ENCODE measurements around the gene PDCL3.

PDCL3 gene

GRCh38 chr2:100526868-100527267 lies 35.9 kb upstream of the PDCL3 start:
- no peak overlapping the region for H3K4me3 ChIP-seq (ENCODE audit: low read length)
- no peak for TF ChIP-seq CTCF (IDR thresholded peaks at IDR 0.05; ENCODE audit: insufficient read depth, low read depth, low read length, missing control alignments)
- no peak for DNase-seq (ENCODE audit: low read depth)

GRCh38 chr2:100527440-100528015 lies 35.3 kb upstream of the PDCL3 start:
- no peak overlapping the region for H3K4me3 ChIP-seq (ENCODE audit: low read length)
- no peak for DNase-seq (ENCODE audit: low read depth)
- no peak for TF ChIP-seq CTCF (IDR thresholded peaks at IDR 0.05; ENCODE audit: insufficient read depth, low read depth, low read length, missing control alignments)

DNA sequence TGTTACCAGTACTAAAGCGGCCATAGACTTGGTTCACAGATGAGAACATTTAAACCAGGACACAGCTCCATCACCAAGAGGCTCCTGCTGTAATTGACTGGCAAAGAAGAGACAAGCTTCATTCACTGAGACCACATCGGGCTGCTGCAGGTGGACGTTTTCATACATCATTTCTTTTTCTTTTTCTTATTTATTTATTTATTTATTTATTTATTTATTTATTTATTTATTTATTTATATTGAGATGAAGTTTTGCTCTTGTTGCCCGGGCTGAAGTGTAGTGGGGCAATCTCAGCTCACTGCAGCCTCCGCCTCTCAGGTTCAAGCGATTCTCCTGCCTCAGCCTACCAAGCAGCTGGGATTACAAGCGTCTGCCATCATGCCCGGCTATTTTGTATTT lies 33.6 kb upstream of the PDCL3 start:
- no peak for DNase-seq (ENCODE audit: low read depth)
- no peak overlapping the region for H3K4me3 ChIP-seq (ENCODE audit: low read length)
- TF ChIP-seq CTCF (IDR thresholded peaks at IDR 0.05; ENCODE audit: insufficient read depth, low read depth, low read length, missing control alignments) = no peak

GRCh38 chr2:100529900-100530299 lies 32.9 kb upstream of the PDCL3 start:
- TF ChIP-seq CTCF (IDR thresholded peaks at IDR 0.05; ENCODE audit: insufficient read depth, low read depth, low read length, missing control alignments) = no peak
- H3K4me3 ChIP-seq (ENCODE audit: low read length) = no peak overlapping the region
- DNase-seq (ENCODE audit: low read depth) = peak; percentile 7

DNA sequence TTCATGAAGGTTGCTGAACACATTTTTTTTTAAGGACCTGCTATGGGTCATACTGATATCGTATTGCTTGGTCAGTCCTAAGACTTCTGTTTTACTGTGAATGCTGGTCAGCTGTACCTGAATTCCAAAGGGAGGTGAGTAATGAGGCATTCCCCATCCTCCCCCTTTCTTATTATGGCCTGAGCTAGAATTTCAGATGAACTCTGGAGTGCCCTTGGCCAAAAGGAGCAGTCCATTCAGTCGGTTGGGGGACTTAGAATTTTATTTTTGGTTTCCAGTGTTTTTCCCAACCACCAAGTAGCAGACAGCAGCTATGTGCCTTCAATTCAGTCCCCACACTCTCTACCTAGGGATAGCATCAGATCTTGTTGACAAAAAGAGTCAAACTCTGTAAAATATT lies 26.9 kb upstream of the PDCL3 start:
- no peak for TF ChIP-seq CTCF (IDR thresholded peaks at IDR 0.05; ENCODE audit: insufficient read depth, low read depth, low read length, missing control alignments)
- DNase-seq (ENCODE audit: low read depth) = no peak
- H3K4me3 ChIP-seq (ENCODE audit: low read length) = no peak overlapping the region

DNA sequence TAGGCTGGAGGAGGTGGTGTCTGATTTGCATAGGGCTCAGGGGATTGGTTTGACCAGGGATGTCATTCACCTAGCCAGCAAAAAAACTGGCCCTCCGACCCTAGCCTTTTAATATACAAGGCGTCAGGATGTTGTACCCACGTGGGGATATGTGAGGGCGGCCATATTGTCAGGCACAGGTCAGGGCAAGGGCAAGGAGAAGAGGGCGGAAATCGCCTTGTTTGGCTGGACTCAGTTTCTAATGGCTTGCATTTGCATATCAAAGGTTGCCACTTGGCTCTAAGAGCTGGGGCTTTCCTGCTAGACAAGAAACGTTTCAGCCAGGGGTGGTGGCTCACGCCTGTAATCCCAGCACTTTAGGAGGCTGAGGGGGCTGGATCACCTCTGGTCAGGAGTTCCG lies 24.9 kb upstream of the PDCL3 start:
- no peak overlapping the region for H3K4me3 ChIP-seq (ENCODE audit: low read length)
- DNase-seq (ENCODE audit: low read depth) = no peak
- TF ChIP-seq CTCF (IDR thresholded peaks at IDR 0.05; ENCODE audit: insufficient read depth, low read depth, low read length, missing control alignments) = no peak

GRCh38 chr2:100539221-100539620 lies 23.6 kb upstream of the PDCL3 start:
- DNase-seq (ENCODE audit: low read depth) = no peak
- H3K4me3 ChIP-seq (ENCODE audit: low read length) = no peak overlapping the region
- no peak for TF ChIP-seq CTCF (IDR thresholded peaks at IDR 0.05; ENCODE audit: insufficient read depth, low read depth, low read length, missing control alignments)

All from epithelial cell of esophagus (primary cell).